Measurements from ENCODE around the gene THBD. TPM values are rescaled to one million over a fixed set of nuclear protein-coding genes. Genes with fewer than 3 reads are reported as not detected.
"Not testable (repeated sequence)": the region's sequence is repeated elsewhere in the genome, so short reads cannot be mapped to it uniquely, and the experiment has no call there.

Gene THBD
- total RNA-seq, 2 donors from 2014 or later, result 1.0 to 1.1 TPM

- peaks cover 63% of the 10 kb centered on the region for H3K27me3 Mint-ChIP-seq
- H3K27ac Mint-ChIP-seq, result no peak overlapping the region
- DNase-seq (no peak), ATAC-seq (no peak)
- H3K4me1 Mint-ChIP-seq, result no peaks in the 10 kb centered on the region
- H3K9me3 ChIP-seq (ENCODE audit: control insufficient read depth, low read length, poor library complexity, severe bottlenecking), result no peaks in the 10 kb centered on the region
- H3K4me3 Mint-ChIP-seq, result no peak overlapping the region
- peaks cover 3% of the 10 kb centered on the region for H3K36me3 Mint-ChIP-seq (ENCODE audit: low read depth)
Observed at GRCh38 chr20:23033918-23034317, 15.6 kb downstream of the THBD start.

- DNase-seq, result no peak
- H3K4me3 Mint-ChIP-seq, result no peak overlapping the region
- ATAC-seq, result no peak
- peaks cover 54% of the 10 kb centered on the region for H3K27me3 Mint-ChIP-seq
- no peaks in the 10 kb centered on the region for H3K4me1 Mint-ChIP-seq
- H3K36me3 Mint-ChIP-seq (ENCODE audit: low read depth), result peaks cover 3% of the 10 kb centered on the region
- H3K9me3 ChIP-seq (ENCODE audit: control insufficient read depth, low read length, poor library complexity, severe bottlenecking), result no peaks in the 10 kb centered on the region
- no peak overlapping the region for H3K27ac Mint-ChIP-seq
Observed at GRCh38 chr20:23032750-23033078, 16.8 kb downstream of the THBD start.

GRCh38 chr20:23032056-23032749 is 17.3 kb downstream of the THBD start:
- no peak for DNase-seq
- Mint-ChIP-seq H3K27me3 (peaks cover 49% of the 10 kb centered on the region), H3K4me3 (no peak overlapping the region), H3K4me1 (no peaks in the 10 kb centered on the region), H3K36me3 (ENCODE audit: low read depth) (peaks cover 3% of the 10 kb centered on the region), H3K27ac (no peak overlapping the region)
- no peak for ATAC-seq
- no peaks in the 10 kb centered on the region for H3K9me3 ChIP-seq (ENCODE audit: control insufficient read depth, low read length, poor library complexity, severe bottlenecking)

GRCh38 chr20:23031346-23031745 is 18.1 kb downstream of the THBD start:
- no peak for ATAC-seq
- Mint-ChIP-seq H3K27ac (no peak overlapping the region), H3K27me3 (peaks cover 45% of the 10 kb centered on the region), H3K4me3 (no peak overlapping the region), H3K36me3 (ENCODE audit: low read depth) (peaks cover 3% of the 10 kb centered on the region), H3K4me1 (no peaks in the 10 kb centered on the region)
- no peaks in the 10 kb centered on the region for H3K9me3 ChIP-seq (ENCODE audit: control insufficient read depth, low read length, poor library complexity, severe bottlenecking)
- no peak for DNase-seq

- DNase-seq (no peak), ATAC-seq (no peak)
- Mint-ChIP-seq H3K27me3 (peaks cover 43% of the 10 kb centered on the region), H3K27ac (no peak overlapping the region), H3K4me3 (no peak overlapping the region), H3K4me1 (no peaks in the 10 kb centered on the region), H3K36me3 (ENCODE audit: low read depth) (peaks cover 3% of the 10 kb centered on the region)
- no peaks in the 10 kb centered on the region for H3K9me3 ChIP-seq (ENCODE audit: control insufficient read depth, low read length, poor library complexity, severe bottlenecking)
Observed at GRCh38 chr20:23029324-23029723, 20.1 kb downstream of the THBD start.

GRCh38 chr20:23028392-23028791 is 21.1 kb downstream of the THBD start:
- no peak for ATAC-seq
- peaks cover 37% of the 10 kb centered on the region for H3K27me3 Mint-ChIP-seq
- H3K4me3 Mint-ChIP-seq, result no peak overlapping the region
- no peak overlapping the region for H3K27ac Mint-ChIP-seq
- no peaks in the 10 kb centered on the region for H3K4me1 Mint-ChIP-seq
- peaks cover 3% of the 10 kb centered on the region for H3K36me3 Mint-ChIP-seq (ENCODE audit: low read depth)
- H3K9me3 ChIP-seq (ENCODE audit: control insufficient read depth, low read length, poor library complexity, severe bottlenecking), result no peaks in the 10 kb centered on the region
- no peak for DNase-seq

GRCh38 chr20:23027721-23028120 is 21.8 kb downstream of the THBD start:
- no peaks in the 10 kb centered on the region for H3K4me1 Mint-ChIP-seq
- DNase-seq (no peak), ATAC-seq (no peak)
- H3K27me3 Mint-ChIP-seq, result peaks cover 30% of the 10 kb centered on the region
- H3K4me3 Mint-ChIP-seq, result no peak overlapping the region
- H3K36me3 Mint-ChIP-seq (ENCODE audit: low read depth), result no peaks in the 10 kb centered on the region
- H3K27ac Mint-ChIP-seq, result no peak overlapping the region
- no peaks in the 10 kb centered on the region for H3K9me3 ChIP-seq (ENCODE audit: control insufficient read depth, low read length, poor library complexity, severe bottlenecking)

GRCh38 chr20:23025503-23025902 is 24.0 kb downstream of the THBD start:
- ATAC-seq; H3K36me3 Mint-ChIP-seq (ENCODE audit: low read depth): not testable (repeated sequence)

GRCh38 chr20:23024701-23025100 is 24.8 kb downstream of the THBD start:
- peaks cover 28% of the 10 kb centered on the region for H3K27me3 Mint-ChIP-seq
- H3K9me3 ChIP-seq (ENCODE audit: control insufficient read depth, low read length, poor library complexity, severe bottlenecking), result no peaks in the 10 kb centered on the region
- no peaks in the 10 kb centered on the region for H3K36me3 Mint-ChIP-seq (ENCODE audit: low read depth)
- no peaks in the 10 kb centered on the region for H3K4me1 Mint-ChIP-seq
- ATAC-seq (no peak), DNase-seq (no peak)
- no peak overlapping the region for H3K4me3 Mint-ChIP-seq
- no peak overlapping the region for H3K27ac Mint-ChIP-seq

More at GRCh38 chr20:23025503-23025902, 24.0 kb downstream of the THBD start:
- not testable (repeated sequence) for DNase-seq; H3K4me1 Mint-ChIP-seq; H3K9me3 ChIP-seq (ENCODE audit: control insufficient read depth, low read length, poor library complexity, severe bottlenecking); H3K4me3 Mint-ChIP-seq; H3K27ac Mint-ChIP-seq
- H3K27me3 Mint-ChIP-seq, result peaks cover 30% of the 10 kb centered on the region

- Mint-ChIP-seq H3K4me3 (no peak overlapping the region), H3K36me3 (ENCODE audit: low read depth) (no peaks in the 10 kb centered on the region), H3K4me1 (no peaks in the 10 kb centered on the region), H3K27me3 (peaks cover 26% of the 10 kb centered on the region), H3K27ac (no peak overlapping the region)
- DNase-seq (no peak), ATAC-seq (no peak)
- H3K9me3 ChIP-seq (ENCODE audit: control insufficient read depth, low read length, poor library complexity, severe bottlenecking), result no peaks in the 10 kb centered on the region
Observed at GRCh38 chr20:23023621-23024177, 25.8 kb downstream of the THBD start.

- H3K9me3 ChIP-seq (ENCODE audit: control insufficient read depth, low read length, poor library complexity, severe bottlenecking), result no peaks in the 10 kb centered on the region
- Mint-ChIP-seq H3K27ac (no peak overlapping the region), H3K27me3 (peaks cover 26% of the 10 kb centered on the region), H3K4me1 (no peaks in the 10 kb centered on the region), H3K36me3 (ENCODE audit: low read depth) (no peaks in the 10 kb centered on the region), H3K4me3 (no peak overlapping the region)
- ATAC-seq, result no peak
- DNase-seq, result no peak
Observed at GRCh38 chr20:23022849-23023248, 26.6 kb downstream of the THBD start.

GRCh38 chr20:23021951-23022350 is 27.5 kb downstream of the THBD start:
- no peak for DNase-seq
- Mint-ChIP-seq H3K27ac (no peak overlapping the region), H3K27me3 (peaks cover 25% of the 10 kb centered on the region), H3K4me1 (no peaks in the 10 kb centered on the region), H3K36me3 (ENCODE audit: low read depth) (no peaks in the 10 kb centered on the region), H3K4me3 (no peak overlapping the region)
- no peak for ATAC-seq
- H3K9me3 ChIP-seq (ENCODE audit: control insufficient read depth, low read length, poor library complexity, severe bottlenecking), result no peaks in the 10 kb centered on the region

GRCh38 chr20:23021541-23021940 is 27.9 kb downstream of the THBD start:
- Mint-ChIP-seq H3K27ac (no peak overlapping the region), H3K27me3 (peaks cover 25% of the 10 kb centered on the region), H3K4me3 (no peak overlapping the region), H3K36me3 (ENCODE audit: low read depth) (no peaks in the 10 kb centered on the region), H3K4me1 (no peaks in the 10 kb centered on the region)
- DNase-seq, result no peak
- no peak for ATAC-seq
- H3K9me3 ChIP-seq (ENCODE audit: control insufficient read depth, low read length, poor library complexity, severe bottlenecking), result no peaks in the 10 kb centered on the region

Data from T-helper 17 cell (primary cell).